Sigmoid colon (tissue), 4 donors: ENCODE measurements around the gene FGGY.

Experiments used
- EP300 ChIP-seq, 4 donors: sonication (generic); formaldehyde crosslinking; IDR thresholded peaks; one replicate each; pipeline ENCODE4 v1.6.1; 2017; ENCODE audit warnings: antibody characterized with exemption in 4 of 4
- TF ChIP-seq, protein P1 (sequence below), 4 experiments: fragments of 450-650 bp in 3 of 4; fragments of 200-600 bp in 1 of 4; IDR thresholded peaks; one replicate each; pipeline ENCODE4 v1.5.1; 2016 to 2019; ENCODE audit warnings: antibody characterized with exemption in 4 of 4, mild to moderate bottlenecking in 3 of 4, moderate library complexity in 2 of 4

GRCh38 chr1:59691261-59691660, 394.4 kb downstream of the FGGY start:
- no peak for TF ChIP-seq EP300 (IDR thresholded peaks at IDR 0.05)
- TF ChIP-seq, protein P1, sequence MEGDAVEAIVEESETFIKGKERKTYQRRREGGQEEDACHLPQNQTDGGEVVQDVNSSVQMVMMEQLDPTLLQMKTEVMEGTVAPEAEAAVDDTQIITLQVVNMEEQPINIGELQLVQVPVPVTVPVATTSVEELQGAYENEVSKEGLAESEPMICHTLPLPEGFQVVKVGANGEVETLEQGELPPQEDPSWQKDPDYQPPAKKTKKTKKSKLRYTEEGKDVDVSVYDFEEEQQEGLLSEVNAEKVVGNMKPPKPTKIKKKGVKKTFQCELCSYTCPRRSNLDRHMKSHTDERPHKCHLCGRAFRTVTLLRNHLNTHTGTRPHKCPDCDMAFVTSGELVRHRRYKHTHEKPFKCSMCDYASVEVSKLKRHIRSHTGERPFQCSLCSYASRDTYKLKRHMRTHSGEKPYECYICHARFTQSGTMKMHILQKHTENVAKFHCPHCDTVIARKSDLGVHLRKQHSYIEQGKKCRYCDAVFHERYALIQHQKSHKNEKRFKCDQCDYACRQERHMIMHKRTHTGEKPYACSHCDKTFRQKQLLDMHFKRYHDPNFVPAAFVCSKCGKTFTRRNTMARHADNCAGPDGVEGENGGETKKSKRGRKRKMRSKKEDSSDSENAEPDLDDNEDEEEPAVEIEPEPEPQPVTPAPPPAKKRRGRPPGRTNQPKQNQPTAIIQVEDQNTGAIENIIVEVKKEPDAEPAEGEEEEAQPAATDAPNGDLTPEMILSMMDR (IDR thresholded peaks at IDR 0.05), result no peak
